Measurements from ENCODE around the gene ATG4B.
A peak's percentile ranks its signal among the peaks of the same experiment; 100 is the strongest.

The ATG4B gene

DNA sequence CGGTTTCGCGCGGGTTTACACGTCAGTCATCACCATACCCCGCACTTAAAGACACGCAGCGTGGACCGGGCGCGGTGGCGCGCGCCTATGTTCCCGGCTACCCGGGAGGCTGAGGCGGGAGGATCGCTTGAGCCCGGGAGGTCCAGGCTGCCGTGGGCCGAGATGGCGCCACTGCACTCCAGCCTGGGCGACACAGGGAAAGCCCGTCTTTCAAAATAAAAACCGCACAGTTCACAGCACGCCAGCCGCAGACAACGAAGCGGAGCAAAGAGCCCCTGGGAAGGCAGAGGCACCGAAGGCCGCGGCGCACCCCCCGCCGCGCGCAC is 48.8 kb downstream of the ATG4B start:
- Histone ChIP-seq H3K36me3 (ENCODE audit: insufficient read depth, low read length) (peaks cover 41% of the 10 kb centered on the region), H3K27me3 (ENCODE audit: control insufficient read depth, insufficient read depth, low read length) (no peaks in the 10 kb centered on the region), H3K4me2 (ENCODE audit: low read length) (peak overlapping the region; percentile 90)

GRCh38 chr2:241686650-241687425 is 49.3 kb downstream of the ATG4B start, which contains the start of gene DTYMK:
TSS of gene DTYMK (minus strand) at chr2:241686815. CDS start at chr2:241686783, 32 bp downstream.
- peak within 1 kb of the TSS; percentile 95 for H3K9ac ChIP-seq (ENCODE audit: low read depth, low read length)
- no peaks in the 10 kb centered on the region for H3K9me3 ChIP-seq (replicated peaks; ENCODE audit: low read length)
- H3K27me3 ChIP-seq (ENCODE audit: control insufficient read depth, insufficient read depth, low read length) = no peaks in the 10 kb centered on the region
- peaks cover 46% of the 10 kb centered on the region for H3K36me3 ChIP-seq (ENCODE audit: insufficient read depth, low read length)
- H3K4me3 ChIP-seq (ENCODE audit: low read length) = peak within 1 kb of the TSS; percentile 91
- H3K4me2 ChIP-seq (ENCODE audit: low read length) = peak within 1 kb of the TSS; percentile 90
- H3K4me1 ChIP-seq (ENCODE audit: control insufficient read depth, insufficient read depth, low read length) = peaks cover 29% of the 10 kb centered on the region

More for the DNA sequence above, 48.8 kb downstream of the ATG4B start:
- H3K9ac ChIP-seq (ENCODE audit: low read depth, low read length) = peak overlapping the region; percentile 95
- H3K9me3 ChIP-seq (replicated peaks; ENCODE audit: low read length) = no peaks in the 10 kb centered on the region
- H3K4me1 ChIP-seq (ENCODE audit: control insufficient read depth, insufficient read depth, low read length) = peaks cover 30% of the 10 kb centered on the region
- H3K4me3 ChIP-seq (ENCODE audit: low read length) = peak overlapping the region; percentile 91

DNA sequence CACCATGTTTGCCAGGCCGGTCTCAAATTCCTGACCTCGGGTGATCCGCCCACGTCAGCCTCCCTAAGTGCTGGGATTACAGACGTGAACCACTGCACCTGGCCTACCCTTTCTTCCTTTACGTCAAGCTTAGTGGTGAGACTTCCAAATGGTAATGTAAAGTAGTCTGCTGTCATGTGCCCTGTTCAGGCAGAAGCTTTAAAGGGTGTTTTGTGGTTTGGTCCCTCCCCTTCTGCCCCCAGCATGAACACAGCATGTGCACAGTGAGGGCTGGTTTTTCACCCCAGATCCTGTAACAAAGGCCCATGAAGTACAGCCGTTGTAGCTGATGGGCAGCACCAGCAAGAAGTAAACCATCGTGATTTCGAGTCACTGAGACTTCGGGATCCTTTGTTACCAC is 51.8 kb downstream of the ATG4B start:
- Histone ChIP-seq H3K27me3 (ENCODE audit: control insufficient read depth, insufficient read depth, low read length) (no peaks in the 10 kb centered on the region), H3K4me1 (ENCODE audit: control insufficient read depth, insufficient read depth, low read length) (peaks cover 32% of the 10 kb centered on the region), H3K9me3 (replicated peaks; ENCODE audit: low read length) (no peaks in the 10 kb centered on the region), H3K9ac (ENCODE audit: low read depth, low read length) (no peak overlapping the region), H3K4me2 (ENCODE audit: low read length) (no peak overlapping the region), H3K36me3 (ENCODE audit: insufficient read depth, low read length) (peaks cover 26% of the 10 kb centered on the region), H3K4me3 (ENCODE audit: low read length) (no peak overlapping the region)

DNA sequence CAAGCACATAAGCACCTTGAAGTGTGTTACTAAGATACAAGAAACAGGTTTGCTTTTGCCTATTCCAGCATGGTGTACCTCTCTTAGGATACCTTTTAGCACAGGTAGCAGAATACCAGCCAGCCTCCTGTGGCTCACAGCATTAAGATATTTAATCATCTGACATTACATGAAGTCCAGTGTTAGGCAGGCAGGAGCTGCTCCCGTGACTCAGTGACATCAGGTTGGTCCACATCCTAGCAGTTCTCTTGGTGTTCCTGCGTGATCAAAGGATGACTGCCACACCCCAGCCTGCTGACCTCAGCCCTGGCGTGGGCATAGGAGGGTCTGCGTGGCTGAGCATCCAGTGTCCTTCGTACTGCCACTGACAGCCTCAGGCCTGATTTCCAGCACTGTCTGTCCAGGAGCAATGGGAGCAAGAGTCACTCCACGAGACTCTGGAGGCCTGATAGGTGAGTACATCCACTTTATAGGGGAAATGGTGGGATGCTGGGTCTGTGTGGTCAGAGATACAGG is 52.8 kb downstream of the ATG4B start:
- Histone ChIP-seq H3K27me3 (ENCODE audit: control insufficient read depth, insufficient read depth, low read length) (no peaks in the 10 kb centered on the region), H3K4me2 (ENCODE audit: low read length) (no peak overlapping the region), H3K4me1 (ENCODE audit: control insufficient read depth, insufficient read depth, low read length) (peaks cover 32% of the 10 kb centered on the region), H3K9me3 (replicated peaks; ENCODE audit: low read length) (no peaks in the 10 kb centered on the region), H3K9ac (ENCODE audit: low read depth, low read length) (no peak overlapping the region), H3K4me3 (ENCODE audit: low read length) (no peak overlapping the region), H3K36me3 (ENCODE audit: insufficient read depth, low read length) (peaks cover 22% of the 10 kb centered on the region)

DNA sequence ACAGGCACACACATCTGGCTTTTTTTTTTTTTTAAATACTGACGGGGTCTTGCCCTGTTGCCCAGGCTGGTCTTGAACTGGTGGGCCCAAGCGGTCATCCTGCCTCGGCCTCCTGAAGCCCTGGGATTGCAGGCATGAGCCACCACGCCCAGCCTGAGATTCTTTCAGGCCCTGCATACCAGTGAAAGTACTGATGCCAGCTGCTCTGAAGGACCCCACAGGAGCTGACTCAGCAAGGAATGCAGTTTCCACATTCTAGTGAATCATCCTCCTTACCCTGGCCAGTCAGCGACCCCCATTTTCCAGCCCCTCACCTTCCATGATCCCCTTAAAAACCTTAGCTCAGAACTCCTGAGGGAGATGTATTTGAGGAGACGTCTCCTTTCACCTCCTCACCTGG is 55.0 kb downstream of the ATG4B start:
- H3K9ac ChIP-seq (ENCODE audit: low read depth, low read length) = peak overlapping the region; percentile 42
- peaks cover 27% of the 10 kb centered on the region for H3K4me1 ChIP-seq (ENCODE audit: control insufficient read depth, insufficient read depth, low read length)
- H3K36me3 ChIP-seq (ENCODE audit: insufficient read depth, low read length) = peaks cover 29% of the 10 kb centered on the region
- H3K27me3 ChIP-seq (ENCODE audit: control insufficient read depth, insufficient read depth, low read length) = no peaks in the 10 kb centered on the region
- no peak overlapping the region for H3K4me3 ChIP-seq (ENCODE audit: low read length)
- no peak overlapping the region for H3K4me2 ChIP-seq (ENCODE audit: low read length)
- H3K9me3 ChIP-seq (replicated peaks; ENCODE audit: low read length) = no peaks in the 10 kb centered on the region

GRCh38 chr2:241695651-241696050 is 58.2 kb downstream of the ATG4B start:
- H3K4me1 ChIP-seq (ENCODE audit: control insufficient read depth, insufficient read depth, low read length) = peaks cover 16% of the 10 kb centered on the region
- peaks cover 17% of the 10 kb centered on the region for H3K36me3 ChIP-seq (ENCODE audit: insufficient read depth, low read length)

GRCh38 chr2:241701149-241701398 is 63.6 kb downstream of the ATG4B start:
- peak overlapping the region; percentile 91 for H3K4me2 ChIP-seq (ENCODE audit: low read length)

More at GRCh38 chr2:241695651-241696050, 58.2 kb downstream of the ATG4B start:
- no peak overlapping the region for H3K9ac ChIP-seq (ENCODE audit: low read depth, low read length)
- H3K4me3 ChIP-seq (ENCODE audit: low read length) = no peak overlapping the region
- no peaks in the 10 kb centered on the region for H3K27me3 ChIP-seq (ENCODE audit: control insufficient read depth, insufficient read depth, low read length)
- no peaks in the 10 kb centered on the region for H3K9me3 ChIP-seq (replicated peaks; ENCODE audit: low read length)
- no peak overlapping the region for H3K4me2 ChIP-seq (ENCODE audit: low read length)

GRCh38 chr2:241701399-241702154 is 64.1 kb downstream of the ATG4B start, which contains the start of gene ING5:
TSS of gene ING5 (plus strand) at chr2:241702039. CDS start at chr2:241702066, 27 bp downstream.
- Histone ChIP-seq H3K9ac (ENCODE audit: low read depth, low read length) (peak within 1 kb of the TSS; percentile 93), H3K9me3 (replicated peaks; ENCODE audit: low read length) (no peaks in the 10 kb centered on the region), H3K4me3 (ENCODE audit: low read length) (peak within 1 kb of the TSS; percentile 98), H3K36me3 (ENCODE audit: insufficient read depth, low read length) (peaks cover 18% of the 10 kb centered on the region), H3K4me1 (ENCODE audit: control insufficient read depth, insufficient read depth, low read length) (peaks cover 7% of the 10 kb centered on the region), H3K27me3 (ENCODE audit: control insufficient read depth, insufficient read depth, low read length) (no peaks in the 10 kb centered on the region), H3K4me2 (ENCODE audit: low read length) (peak within 1 kb of the TSS; percentile 100)

More at GRCh38 chr2:241701149-241701398, 63.6 kb downstream of the ATG4B start:
- no peaks in the 10 kb centered on the region for H3K9me3 ChIP-seq (replicated peaks; ENCODE audit: low read length)
- peak overlapping the region; percentile 93 for H3K9ac ChIP-seq (ENCODE audit: low read depth, low read length)
- peaks cover 7% of the 10 kb centered on the region for H3K4me1 ChIP-seq (ENCODE audit: control insufficient read depth, insufficient read depth, low read length)
- peaks cover 12% of the 10 kb centered on the region for H3K36me3 ChIP-seq (ENCODE audit: insufficient read depth, low read length)
- no peaks in the 10 kb centered on the region for H3K27me3 ChIP-seq (ENCODE audit: control insufficient read depth, insufficient read depth, low read length)
- peak overlapping the region; percentile 77 for H3K4me3 ChIP-seq (ENCODE audit: low read length)

DNA sequence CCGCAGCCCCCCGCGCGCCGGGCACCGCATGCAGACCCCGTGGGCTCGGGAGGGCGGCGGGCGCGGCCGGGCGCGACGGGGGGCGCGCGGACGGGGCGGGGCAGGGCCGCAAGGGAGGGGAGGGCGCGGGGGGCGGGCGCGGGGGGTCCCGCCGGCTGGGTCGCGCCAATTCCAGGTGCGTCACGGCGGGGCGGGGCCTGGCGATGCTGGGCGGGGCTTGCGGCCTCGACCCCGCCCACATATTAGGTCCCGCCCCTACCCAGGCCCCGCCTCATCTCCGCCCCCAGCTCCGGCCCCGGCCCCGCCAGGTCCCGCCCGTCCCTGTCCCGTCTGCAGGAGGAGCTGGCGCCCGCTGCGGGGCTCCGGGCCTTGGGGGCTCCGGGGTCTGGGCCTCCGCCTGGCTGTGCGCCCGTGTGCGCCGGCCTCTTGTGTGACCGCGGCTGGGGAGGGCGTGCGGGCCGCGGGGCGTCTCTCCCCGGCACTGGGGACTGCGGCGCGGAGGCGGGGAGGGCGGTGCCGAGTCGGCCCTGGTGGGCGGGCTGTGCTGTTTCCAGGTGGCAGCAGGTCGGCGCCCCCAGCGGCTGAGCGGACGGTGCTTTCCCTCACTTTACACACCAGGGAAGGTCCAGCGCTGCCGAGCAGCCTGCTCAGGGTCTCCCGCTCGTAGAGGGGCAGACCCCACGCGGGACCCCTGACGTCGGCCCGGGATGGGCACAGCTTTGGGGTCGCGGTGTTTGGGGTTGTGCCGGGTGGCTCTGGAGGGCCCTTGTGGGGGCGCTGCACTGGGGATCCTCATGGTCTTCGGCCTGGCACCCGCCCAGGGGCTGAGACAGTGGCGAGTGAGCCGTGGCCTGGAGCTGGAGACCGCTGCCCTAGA is 64.9 kb downstream of the ATG4B start:
- Histone ChIP-seq H3K9ac (ENCODE audit: low read depth, low read length) (peak overlapping the region; percentile 93), H3K9me3 (replicated peaks; ENCODE audit: low read length) (no peaks in the 10 kb centered on the region), H3K27me3 (ENCODE audit: control insufficient read depth, insufficient read depth, low read length) (no peaks in the 10 kb centered on the region), H3K4me3 (ENCODE audit: low read length) (peak overlapping the region; percentile 98), H3K36me3 (ENCODE audit: insufficient read depth, low read length) (peaks cover 21% of the 10 kb centered on the region), H3K4me1 (ENCODE audit: control insufficient read depth, insufficient read depth, low read length) (peaks cover 7% of the 10 kb centered on the region), H3K4me2 (ENCODE audit: low read length) (peak overlapping the region; percentile 100)

DNA sequence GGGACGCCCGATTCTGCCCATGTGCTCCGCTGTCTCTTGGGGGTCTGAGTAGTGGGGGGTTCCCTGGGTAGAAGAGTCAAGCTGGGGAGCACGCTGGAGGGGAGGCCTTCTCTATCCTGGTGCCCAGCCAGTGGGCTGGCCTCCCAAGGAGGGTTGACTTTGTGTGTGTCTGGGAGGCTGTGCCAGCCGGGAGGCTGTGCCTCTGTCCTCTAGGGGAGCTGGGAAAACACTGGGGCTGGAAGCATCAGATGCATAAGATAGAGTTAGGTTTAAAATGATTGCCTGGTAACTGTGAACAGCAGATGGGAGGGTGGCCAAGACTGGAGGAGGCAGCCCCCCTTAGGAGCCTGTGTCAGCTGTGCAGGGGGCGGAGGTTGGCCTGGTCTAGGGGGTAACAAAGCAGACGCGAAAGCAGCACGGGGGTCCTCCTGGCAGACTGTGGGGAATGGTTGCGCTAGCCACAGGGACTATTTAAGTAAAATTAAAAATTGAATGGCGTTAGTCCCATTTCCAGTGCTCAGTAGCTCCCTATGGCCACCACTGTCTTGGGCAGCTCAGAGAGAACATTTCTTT is 65.6 kb downstream of the ATG4B start:
- Histone ChIP-seq H3K9ac (ENCODE audit: low read depth, low read length) (peak overlapping the region; percentile 88), H3K4me3 (ENCODE audit: low read length) (peak overlapping the region; percentile 98)

More for the DNA sequence above, 65.6 kb downstream of the ATG4B start:
- no peaks in the 10 kb centered on the region for H3K27me3 ChIP-seq (ENCODE audit: control insufficient read depth, insufficient read depth, low read length)
- no peaks in the 10 kb centered on the region for H3K9me3 ChIP-seq (replicated peaks; ENCODE audit: low read length)
- peaks cover 7% of the 10 kb centered on the region for H3K4me1 ChIP-seq (ENCODE audit: control insufficient read depth, insufficient read depth, low read length)
- peaks cover 24% of the 10 kb centered on the region for H3K36me3 ChIP-seq (ENCODE audit: insufficient read depth, low read length)
- peak overlapping the region; percentile 100 for H3K4me2 ChIP-seq (ENCODE audit: low read length)
